HG02610 (cell line): Measurements from ENCODE around the gene XG.

ENCODE experiments used
- ATAC-seq: cut with Tn5 transposase; IDR thresholded peaks from one replicate; pipeline ENCODE4 v1.9.1; 2021; ENCODE audit warnings: mild to moderate bottlenecking, moderate library complexity; ENCODE audit not compliant: unreplicated experiment

XG gene

GRCh38 chrX:2862404-2862803 lies 110.6 kb downstream of the XG start:
- ATAC-seq, result no peak

GRCh38 chrX:2863646-2864045 lies 111.8 kb downstream of the XG start:
- ATAC-seq, result no peak
